RWPE2 (cell line): ENCODE measurements around the gene OR5H6.
"Not testable (repeated sequence)": the region's sequence is repeated elsewhere in the genome, so short reads cannot be mapped to it uniquely, and the experiment has no call there.

Experiments
- ATAC-seq: fragments of 200-7000 bp; cut with Tn5 transposase; 3 replicates; pipeline ENCODE4 v1.9.1; 2021; ENCODE audit warnings: low read depth
- DNase-seq: peaks from one replicate; pipeline ENCODE4 v3.0.0-alpha.2; 2020; ENCODE audit warnings: low spot score
- H3K27ac ChIP-seq: fragments of 450-650 bp; 2 replicates; pipeline ENCODE4 v1.5.1; 2017; ENCODE audit warnings: mild to moderate bottlenecking; ENCODE audit not compliant: poor library complexity, severe bottlenecking
- H3K27me3 ChIP-seq: fragments of 250-450 bp; sonication (Bioruptor Pico); 2 replicates; pipeline ENCODE4 v1.5.1; 2021; ENCODE audit warnings: mild to moderate bottlenecking, moderate library complexity; ENCODE audit not compliant: insufficient read depth, poor library complexity, severe bottlenecking
- H3K36me3 ChIP-seq: fragments of 250-450 bp; sonication (Bioruptor Pico); 2 replicates; pipeline ENCODE4 v1.5.1; 2020; ENCODE audit warnings: low read depth, mild to moderate bottlenecking, moderate library complexity
- H3K4me1 ChIP-seq: fragments of 250-450 bp; sonication (Bioruptor Pico); 2 replicates; pipeline ENCODE4 v1.5.1; 2021; ENCODE audit warnings: mild to moderate bottlenecking, moderate library complexity; ENCODE audit not compliant: insufficient read depth, poor library complexity, severe bottlenecking
- H3K4me3 ChIP-seq: fragments of 250-450 bp; sonication (Bioruptor Pico); 2 replicates; pipeline ENCODE4 v1.5.1; 2021; ENCODE audit warnings: mild to moderate bottlenecking, moderate library complexity; ENCODE audit not compliant: severe bottlenecking
- H3K9me3 ChIP-seq: fragments of 250-450 bp; sonication (Bioruptor Pico); 2 replicates; pipeline ENCODE4 v1.5.1; 2021; ENCODE audit warnings: mild to moderate bottlenecking, moderate library complexity; ENCODE audit not compliant: severe bottlenecking
- CTCF ChIP-seq: fragments of 450-650 bp; IDR thresholded peaks from one replicate; pipeline ENCODE4 v1.5.1; 2017; ENCODE audit warnings: mild to moderate bottlenecking, moderate library complexity; ENCODE audit not compliant: poor library complexity, severe bottlenecking

The OR5H6 gene

GRCh38 chr3:98240131-98240530 lies 23.9 kb upstream of the OR5H6 start:
- no peaks in the 10 kb centered on the region for H3K36me3 ChIP-seq
- no peak for DNase-seq

DNA sequence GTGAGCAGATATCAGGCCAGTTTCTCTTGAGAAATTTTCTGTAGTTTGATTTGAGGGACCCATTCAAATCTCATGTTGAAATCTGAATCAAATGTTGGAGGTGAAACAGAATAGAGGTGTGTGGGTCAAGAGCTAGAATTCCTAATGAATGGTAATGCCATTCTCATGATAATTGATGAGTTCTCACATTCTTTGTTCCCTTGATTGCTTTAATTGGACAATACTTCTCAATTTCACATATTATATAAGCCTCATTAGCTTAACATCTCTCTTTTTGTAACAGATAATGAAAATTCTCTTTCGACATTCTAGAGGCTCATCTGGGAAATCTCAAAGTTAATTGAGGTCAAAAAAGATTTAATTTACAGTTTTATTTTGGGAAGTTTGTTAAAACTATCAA lies 21.9 kb upstream of the OR5H6 start:
- DNase-seq (no peak), ATAC-seq (no peak)
- Histone ChIP-seq H3K4me1 (no peaks in the 10 kb centered on the region), H3K4me3 (no peak overlapping the region), H3K27ac (no peak overlapping the region), H3K27me3 (no peaks in the 10 kb centered on the region), H3K9me3 (no peaks in the 10 kb centered on the region), H3K36me3 (no peaks in the 10 kb centered on the region)
- TF ChIP-seq CTCF: no peak

More at GRCh38 chr3:98240131-98240530, 23.9 kb upstream of the OR5H6 start:
- TF ChIP-seq CTCF: no peak
- no peak overlapping the region for H3K27ac ChIP-seq
- no peak overlapping the region for H3K4me3 ChIP-seq
- no peaks in the 10 kb centered on the region for H3K9me3 ChIP-seq
- no peaks in the 10 kb centered on the region for H3K4me1 ChIP-seq
- no peak for ATAC-seq
- no peaks in the 10 kb centered on the region for H3K27me3 ChIP-seq

- DNase-seq (no peak), ATAC-seq (no peak)
- no peak for TF ChIP-seq CTCF
- Histone ChIP-seq H3K4me3 (no peak overlapping the region), H3K36me3 (no peaks in the 10 kb centered on the region), H3K27ac (no peak overlapping the region), H3K27me3 (no peaks in the 10 kb centered on the region), H3K4me1 (no peaks in the 10 kb centered on the region), H3K9me3 (no peaks in the 10 kb centered on the region)
Measured at GRCh38 chr3:98243843-98244242, 20.2 kb upstream of the OR5H6 start.

GRCh38 chr3:98246142-98246541 lies 17.9 kb upstream of the OR5H6 start:
- peak; percentile 42; the same call in 1 of the 3 replicates for ATAC-seq
- no peak for TF ChIP-seq CTCF
- no peak for DNase-seq
- H3K27ac ChIP-seq: no peak overlapping the region
- no peaks in the 10 kb centered on the region for H3K27me3 ChIP-seq
- H3K4me3 ChIP-seq: no peak overlapping the region
- no peaks in the 10 kb centered on the region for H3K4me1 ChIP-seq
- no peaks in the 10 kb centered on the region for H3K9me3 ChIP-seq
- no peaks in the 10 kb centered on the region for H3K36me3 ChIP-seq

DNA sequence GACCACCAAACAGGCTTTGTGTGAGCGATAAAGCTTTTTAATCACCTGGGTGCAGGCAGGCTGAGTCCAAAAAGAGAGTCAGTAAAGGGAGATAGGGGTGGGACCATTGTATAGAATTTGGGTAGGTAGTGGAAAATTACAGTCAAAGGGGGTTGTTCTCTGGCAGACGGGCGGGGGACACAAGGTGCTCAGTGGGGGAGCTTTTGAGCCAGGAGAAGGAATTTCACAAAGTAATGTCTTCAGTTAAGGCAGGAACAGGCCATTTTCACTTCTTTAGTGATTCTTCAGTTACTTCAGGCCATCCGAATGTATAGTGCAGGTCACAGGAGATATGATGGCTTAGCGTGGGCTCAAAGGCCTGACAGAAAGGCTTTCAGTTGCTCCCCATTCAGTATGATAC lies 8.0 kb upstream of the OR5H6 start:
- DNase-seq, ATAC-seq, H3K4me3 ChIP-seq, H3K4me1 ChIP-seq, H3K36me3 ChIP-seq, H3K27ac ChIP-seq, H3K27me3 ChIP-seq, H3K9me3 ChIP-seq: not testable (repeated sequence)

- Histone ChIP-seq H3K27ac (no peak overlapping the region), H3K4me3 (no peak overlapping the region), H3K4me1 (no peaks in the 10 kb centered on the region), H3K9me3 (no peaks in the 10 kb centered on the region), H3K27me3 (no peaks in the 10 kb centered on the region), H3K36me3 (no peaks in the 10 kb centered on the region)
- DNase-seq: no peak
- no peak for TF ChIP-seq CTCF
- no peak for ATAC-seq
Measured at GRCh38 chr3:98259707-98260106, 4.3 kb upstream of the OR5H6 start.
